ENCODE measurements around the gene SLC4A1AP.

The SLC4A1AP gene

DNA sequence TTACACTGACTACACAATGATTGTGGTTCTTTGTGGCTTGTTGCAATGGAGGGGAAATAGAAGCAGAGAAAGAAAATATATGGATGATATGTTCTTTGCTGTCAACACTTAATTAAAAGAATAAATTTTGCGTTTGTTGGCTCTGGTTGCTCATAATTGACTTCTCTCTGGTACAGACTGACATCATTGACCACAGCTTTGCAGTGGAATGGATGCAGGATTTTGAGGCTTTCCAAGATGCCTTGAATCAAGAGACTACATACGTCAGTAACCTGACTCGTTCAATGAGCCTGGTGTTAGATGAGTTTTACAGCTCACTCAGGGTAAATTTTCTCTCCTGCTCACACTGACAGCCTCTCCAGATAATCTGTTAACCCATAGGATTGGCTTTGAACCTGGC lies 25.0 kb upstream of the SLC4A1AP start:
- TF ChIP-seq, protein P1, sequence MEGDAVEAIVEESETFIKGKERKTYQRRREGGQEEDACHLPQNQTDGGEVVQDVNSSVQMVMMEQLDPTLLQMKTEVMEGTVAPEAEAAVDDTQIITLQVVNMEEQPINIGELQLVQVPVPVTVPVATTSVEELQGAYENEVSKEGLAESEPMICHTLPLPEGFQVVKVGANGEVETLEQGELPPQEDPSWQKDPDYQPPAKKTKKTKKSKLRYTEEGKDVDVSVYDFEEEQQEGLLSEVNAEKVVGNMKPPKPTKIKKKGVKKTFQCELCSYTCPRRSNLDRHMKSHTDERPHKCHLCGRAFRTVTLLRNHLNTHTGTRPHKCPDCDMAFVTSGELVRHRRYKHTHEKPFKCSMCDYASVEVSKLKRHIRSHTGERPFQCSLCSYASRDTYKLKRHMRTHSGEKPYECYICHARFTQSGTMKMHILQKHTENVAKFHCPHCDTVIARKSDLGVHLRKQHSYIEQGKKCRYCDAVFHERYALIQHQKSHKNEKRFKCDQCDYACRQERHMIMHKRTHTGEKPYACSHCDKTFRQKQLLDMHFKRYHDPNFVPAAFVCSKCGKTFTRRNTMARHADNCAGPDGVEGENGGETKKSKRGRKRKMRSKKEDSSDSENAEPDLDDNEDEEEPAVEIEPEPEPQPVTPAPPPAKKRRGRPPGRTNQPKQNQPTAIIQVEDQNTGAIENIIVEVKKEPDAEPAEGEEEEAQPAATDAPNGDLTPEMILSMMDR (IDR thresholded peaks at IDR 0.05; ENCODE audit: low read depth, low read length, missing control alignments), result no peak
- no peak for DNase-seq (ENCODE audit: extremely low read depth, low read depth)
- no peak overlapping the region for H3K4me3 ChIP-seq (replicated peaks; ENCODE audit: low read depth, low read length)

DNA sequence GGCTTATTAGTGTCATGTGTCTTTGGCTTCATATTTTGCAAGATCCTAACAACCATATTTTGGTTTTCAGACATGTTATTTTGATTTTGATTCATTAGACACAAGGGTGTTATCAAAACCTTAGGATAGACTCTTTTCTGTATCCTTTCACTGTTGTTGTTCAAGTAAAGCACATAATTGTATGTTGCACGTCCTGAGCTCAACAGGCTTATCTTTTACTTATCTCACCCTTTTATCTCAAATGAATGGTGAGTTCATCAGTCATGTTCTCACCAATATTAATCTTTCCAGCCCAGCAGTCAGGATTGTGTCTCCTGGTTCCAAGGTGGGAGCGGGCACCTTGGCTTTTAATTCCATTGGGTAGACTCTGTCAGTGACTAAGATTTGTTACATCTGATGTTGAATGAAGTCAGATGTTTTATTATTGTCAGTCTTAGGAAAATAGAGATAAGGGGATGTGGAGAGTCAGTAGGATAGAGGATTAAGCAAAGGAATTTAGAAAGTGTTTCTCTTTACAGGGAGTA lies 22.9 kb upstream of the SLC4A1AP start:
- no peak for DNase-seq (ENCODE audit: extremely low read depth, low read depth)
- TF ChIP-seq, protein P1 (IDR thresholded peaks at IDR 0.05; ENCODE audit: low read depth, low read length, missing control alignments), result no peak
- H3K4me3 ChIP-seq (replicated peaks; ENCODE audit: low read depth, low read length), result no peak overlapping the region

DNA sequence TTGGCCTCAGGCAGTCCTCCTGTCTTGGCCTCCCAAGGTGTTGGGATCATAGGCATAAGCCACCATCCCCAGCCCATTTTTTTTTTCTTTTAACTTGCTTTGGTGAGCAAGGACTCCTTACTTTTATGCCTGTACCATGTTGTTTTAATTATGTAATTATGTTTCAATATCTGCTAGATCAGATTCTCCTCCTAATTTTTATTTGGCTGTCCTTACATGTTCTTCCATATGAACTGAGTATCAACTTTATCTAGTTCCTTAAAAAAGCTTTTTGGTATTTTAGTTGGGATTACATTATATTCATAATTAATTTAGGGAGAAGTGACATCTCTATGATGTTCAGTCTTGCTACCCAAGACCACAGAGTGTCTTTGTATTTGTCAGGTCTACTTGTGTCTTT lies 18.5 kb upstream of the SLC4A1AP start:
- no peak overlapping the region for H3K4me3 ChIP-seq (replicated peaks; ENCODE audit: low read depth, low read length)
- TF ChIP-seq, protein P1 (IDR thresholded peaks at IDR 0.05; ENCODE audit: low read depth, low read length, missing control alignments), result no peak
- no peak for DNase-seq (ENCODE audit: extremely low read depth, low read depth)

DNA sequence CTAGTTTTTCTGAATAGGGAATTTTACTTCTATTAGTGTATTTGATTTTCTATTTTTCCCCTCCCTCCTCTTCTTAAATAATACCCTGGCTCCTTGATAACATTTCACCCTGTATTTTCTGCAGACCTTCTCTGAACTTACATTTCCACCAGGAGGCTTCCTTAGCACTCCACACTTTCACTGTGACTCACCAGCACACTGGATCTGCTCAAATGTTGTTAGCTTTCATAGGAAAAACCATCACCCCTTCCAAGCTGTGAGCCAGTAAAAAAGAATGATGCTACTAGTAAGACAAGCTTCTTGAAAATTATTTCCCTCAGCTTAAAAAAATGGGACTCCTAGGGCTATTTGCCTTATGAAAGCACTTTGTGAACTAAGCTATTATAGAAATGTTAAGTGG lies 16.4 kb upstream of the SLC4A1AP start:
- TF ChIP-seq, protein P1 (IDR thresholded peaks at IDR 0.05; ENCODE audit: low read depth, low read length, missing control alignments), result no peak
- no peak for DNase-seq (ENCODE audit: extremely low read depth, low read depth)
- no peak overlapping the region for H3K4me3 ChIP-seq (replicated peaks; ENCODE audit: low read depth, low read length)

DNA sequence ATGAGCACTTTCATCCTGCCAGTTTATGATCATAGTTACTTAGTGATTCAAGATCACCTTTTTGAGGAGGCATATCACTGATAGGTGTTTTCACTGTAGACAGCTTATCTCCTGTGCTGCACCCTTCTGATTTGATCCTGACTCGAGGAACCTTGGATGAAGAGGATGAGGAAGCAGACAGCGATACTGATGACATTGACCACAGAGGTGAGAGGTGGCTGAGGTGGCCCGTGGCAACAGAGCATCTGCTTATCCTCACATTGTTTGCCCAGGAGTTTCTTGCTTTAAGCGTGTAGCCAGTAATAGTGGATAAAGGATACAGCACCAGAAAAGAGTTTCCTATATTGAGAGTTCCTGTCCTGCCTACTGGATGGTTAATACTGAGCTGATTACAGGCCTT lies 16.0 kb upstream of the SLC4A1AP start:
- TF ChIP-seq, protein P1 (IDR thresholded peaks at IDR 0.05; ENCODE audit: low read depth, low read length, missing control alignments), result no peak
- DNase-seq (ENCODE audit: extremely low read depth, low read depth), result no peak
- no peak overlapping the region for H3K4me3 ChIP-seq (replicated peaks; ENCODE audit: low read depth, low read length)

DNA sequence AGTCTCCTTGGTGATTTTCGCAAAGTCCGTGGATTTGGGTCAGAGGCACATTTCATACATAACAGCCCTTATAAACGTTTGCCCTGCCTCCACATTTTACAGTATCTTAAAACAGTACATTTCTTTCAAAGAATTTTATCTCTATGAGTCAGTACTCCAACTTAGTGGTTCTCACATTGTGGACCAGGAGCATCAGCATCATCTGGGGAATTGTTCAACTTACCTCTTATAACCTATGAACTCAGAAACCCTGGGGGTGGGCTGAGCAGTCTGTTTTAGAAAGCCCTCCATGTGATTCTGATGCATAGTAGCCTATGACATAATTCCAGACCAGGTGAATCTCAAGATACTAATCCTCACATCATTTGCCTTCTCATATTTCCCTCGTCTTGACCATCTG lies 12.6 kb upstream of the SLC4A1AP start:
- TF ChIP-seq, protein P1 (IDR thresholded peaks at IDR 0.05; ENCODE audit: low read depth, low read length, missing control alignments), result no peak
- no peak overlapping the region for H3K4me3 ChIP-seq (replicated peaks; ENCODE audit: low read depth, low read length)
- no peak for DNase-seq (ENCODE audit: extremely low read depth, low read depth)

DNA sequence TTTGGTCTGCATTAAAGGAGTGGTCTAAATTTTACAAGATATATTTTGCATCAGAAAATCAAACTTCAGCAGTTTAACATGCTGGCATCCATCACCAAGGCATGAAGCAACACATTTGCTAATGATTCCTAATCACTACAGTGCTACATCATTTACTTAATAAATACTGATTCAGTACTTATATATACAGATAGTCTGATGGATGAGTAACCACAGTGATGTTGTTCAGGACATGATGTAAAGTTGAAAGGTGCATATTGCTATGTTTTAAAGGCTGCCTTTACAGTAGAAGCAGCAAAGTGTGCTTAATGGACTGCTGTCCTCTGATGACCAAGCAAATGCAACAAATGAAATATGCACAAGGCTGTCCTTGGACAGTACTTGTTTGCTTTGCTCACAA lies 11.3 kb upstream of the SLC4A1AP start:
- TF ChIP-seq, protein P1 (IDR thresholded peaks at IDR 0.05; ENCODE audit: low read depth, low read length, missing control alignments), result no peak
- H3K4me3 ChIP-seq (replicated peaks; ENCODE audit: low read depth, low read length), result no peak overlapping the region
- no peak for DNase-seq (ENCODE audit: extremely low read depth, low read depth)

All from HFF-Myc (cell line).